ENCODE results near the gene PITHD1. TPM values are rescaled to one million over a fixed set of nuclear protein-coding genes. Genes with fewer than 3 reads are reported as not detected.

PITHD1 gene
- total RNA-seq, 3 donors from 2014 or later, result 46.9 to 62.8 (median 60.3) TPM

DNA sequence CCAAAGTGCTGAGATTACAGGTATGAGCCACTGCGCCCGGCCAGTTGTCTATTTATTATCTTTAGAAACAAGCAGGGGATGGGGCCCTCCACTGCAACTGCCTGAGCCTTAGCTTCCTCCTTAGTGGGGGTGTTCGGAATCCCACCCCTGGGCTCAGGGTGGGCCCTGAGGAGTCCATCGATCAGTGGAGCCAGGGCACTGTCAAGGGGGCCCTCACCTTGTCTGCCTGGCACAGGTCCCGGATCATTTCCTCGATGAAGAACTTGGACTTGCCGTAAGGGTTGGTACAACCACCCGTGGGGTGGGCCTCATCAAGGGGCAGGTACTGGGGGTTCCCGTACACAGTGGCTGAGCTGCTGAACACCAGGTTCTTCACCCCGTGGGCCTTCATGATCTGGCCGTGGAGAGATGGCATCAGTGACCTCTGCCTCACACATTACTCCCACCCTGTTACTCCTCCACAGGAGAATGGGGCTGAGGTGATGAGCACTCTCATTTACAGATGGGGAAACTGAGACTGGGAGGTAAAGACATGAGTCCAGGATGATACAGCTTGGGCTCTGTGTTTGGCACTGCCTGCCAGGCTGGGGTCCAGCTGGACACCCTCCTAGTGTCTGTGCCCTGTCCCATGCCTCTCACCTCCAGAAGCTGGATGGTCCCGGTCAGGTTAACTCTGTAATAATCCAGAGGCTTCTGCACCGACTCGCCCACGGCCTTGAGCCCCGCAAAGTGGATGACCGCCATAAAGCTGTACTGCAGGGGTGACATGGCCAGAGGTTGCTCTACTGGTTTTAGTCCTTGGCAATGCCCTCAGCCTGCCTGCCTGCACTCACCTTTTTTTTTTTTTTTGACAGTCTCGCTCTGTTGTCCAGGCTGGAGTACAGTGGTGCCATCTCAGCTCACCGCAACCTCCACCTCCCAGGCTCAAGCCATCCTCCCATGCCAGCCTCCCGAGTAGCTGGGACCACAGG, 19.5 kb downstream of the PITHD1 start:
- peak overlapping the region; percentile 2 to 92 for H3K27ac ChIP-seq
- TF ChIP-seq POLR2AphosphoS5 (IDR thresholded peaks at IDR 0.05) (no peak), POLR2A (IDR thresholded peaks at IDR 0.05) (no peak)
- TF ChIP-seq, protein P1, sequence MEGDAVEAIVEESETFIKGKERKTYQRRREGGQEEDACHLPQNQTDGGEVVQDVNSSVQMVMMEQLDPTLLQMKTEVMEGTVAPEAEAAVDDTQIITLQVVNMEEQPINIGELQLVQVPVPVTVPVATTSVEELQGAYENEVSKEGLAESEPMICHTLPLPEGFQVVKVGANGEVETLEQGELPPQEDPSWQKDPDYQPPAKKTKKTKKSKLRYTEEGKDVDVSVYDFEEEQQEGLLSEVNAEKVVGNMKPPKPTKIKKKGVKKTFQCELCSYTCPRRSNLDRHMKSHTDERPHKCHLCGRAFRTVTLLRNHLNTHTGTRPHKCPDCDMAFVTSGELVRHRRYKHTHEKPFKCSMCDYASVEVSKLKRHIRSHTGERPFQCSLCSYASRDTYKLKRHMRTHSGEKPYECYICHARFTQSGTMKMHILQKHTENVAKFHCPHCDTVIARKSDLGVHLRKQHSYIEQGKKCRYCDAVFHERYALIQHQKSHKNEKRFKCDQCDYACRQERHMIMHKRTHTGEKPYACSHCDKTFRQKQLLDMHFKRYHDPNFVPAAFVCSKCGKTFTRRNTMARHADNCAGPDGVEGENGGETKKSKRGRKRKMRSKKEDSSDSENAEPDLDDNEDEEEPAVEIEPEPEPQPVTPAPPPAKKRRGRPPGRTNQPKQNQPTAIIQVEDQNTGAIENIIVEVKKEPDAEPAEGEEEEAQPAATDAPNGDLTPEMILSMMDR (IDR thresholded peaks at IDR 0.05), result no peak
- peaks cover 6% of the 10 kb centered on the region in 2 donors for H3K4me1 ChIP-seq
- intact Hi-C loops (cut with DNase I; ENCODE audit: low total_unique reads), result no loop called here
- no peak for DNase-seq (ENCODE audit: low spot score in 2 of 2)
- no peaks in the 10 kb centered on the region for H3K9me3 ChIP-seq
- H3K36me3 ChIP-seq, result no peaks in the 10 kb centered on the region
- no peak overlapping the region for H3K4me3 ChIP-seq
- no peaks in the 10 kb centered on the region for H3K27me3 ChIP-seq

DNA sequence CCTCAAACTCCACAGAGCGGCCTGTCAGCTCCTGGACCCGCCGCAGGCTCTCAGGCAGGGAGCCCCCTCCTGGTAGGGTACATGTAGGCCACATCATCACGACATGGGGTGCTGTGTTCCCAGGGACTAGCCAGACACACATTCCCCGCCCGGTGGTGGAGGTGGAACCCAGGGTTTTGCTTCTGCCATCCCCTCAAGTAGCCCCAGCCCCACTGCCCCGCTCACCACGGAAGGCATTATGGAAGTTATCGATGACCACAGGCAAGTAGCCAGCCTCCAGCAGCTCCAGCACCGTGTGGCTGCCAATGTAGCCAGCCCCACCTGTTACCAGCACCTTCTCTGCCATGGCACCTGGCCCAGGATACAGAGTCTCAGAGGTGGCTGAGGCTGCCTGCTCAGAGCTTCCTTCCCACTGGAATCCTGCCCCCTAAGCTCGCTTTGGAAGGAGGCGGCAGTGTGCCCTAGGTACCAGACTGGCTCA, 20.5 kb downstream of the PITHD1 start:
- no peak for TF ChIP-seq POLR2A (IDR thresholded peaks at IDR 0.05)
- TF ChIP-seq, protein P1 (IDR thresholded peaks at IDR 0.05), result no peak
- TF ChIP-seq POLR2AphosphoS5 (IDR thresholded peaks at IDR 0.05), result no peak
- Histone ChIP-seq H3K4me1 (peaks cover 6% of the 10 kb centered on the region in 2 donors), H3K36me3 (no peaks in the 10 kb centered on the region), H3K9me3 (no peaks in the 10 kb centered on the region), H3K27ac (peak overlapping the region; percentile 92), H3K4me3 (peak overlapping the region in 1 of 3 donors; percentile 74), H3K27me3 (no peaks in the 10 kb centered on the region)
- intact Hi-C loops (cut with DNase I; ENCODE audit: low total_unique reads), result no loop called here
- no peak for DNase-seq (ENCODE audit: low spot score in 2 of 2)

DNA sequence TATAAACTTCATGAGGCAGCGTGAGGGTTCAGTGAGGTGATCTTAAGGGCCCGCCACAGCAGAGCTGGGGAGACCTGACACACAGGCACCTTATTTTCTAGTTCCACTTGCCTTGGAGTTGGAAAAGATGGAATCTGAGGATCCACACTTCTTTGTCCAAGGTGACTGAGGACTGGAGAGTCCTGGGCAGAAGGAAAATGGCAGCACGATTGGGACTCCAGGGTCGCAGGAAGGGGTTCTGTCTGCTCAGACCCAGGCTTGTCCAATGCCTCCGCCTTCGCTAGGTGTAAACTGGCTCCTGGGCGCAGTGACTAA, 21.0 kb downstream of the PITHD1 start:
- DNase-seq (ENCODE audit: low spot score in 2 of 2), result no peak
- TF ChIP-seq POLR2A (IDR thresholded peaks at IDR 0.05) (no peak), POLR2AphosphoS5 (IDR thresholded peaks at IDR 0.05) (no peak)
- TF ChIP-seq, protein P1 (IDR thresholded peaks at IDR 0.05), result no peak
- peak overlapping the region; percentile 92 for H3K27ac ChIP-seq
- no peaks in the 10 kb centered on the region for H3K36me3 ChIP-seq
- intact Hi-C loops (cut with DNase I; ENCODE audit: low total_unique reads), result no loop called here
- peak overlapping the region in 2 of 3 donors; percentile 74 to 79 for H3K4me3 ChIP-seq
- H3K27me3 ChIP-seq, result no peaks in the 10 kb centered on the region
- H3K9me3 ChIP-seq, result no peaks in the 10 kb centered on the region
- H3K4me1 ChIP-seq, result peaks cover 6% of the 10 kb centered on the region in 2 donors

DNA sequence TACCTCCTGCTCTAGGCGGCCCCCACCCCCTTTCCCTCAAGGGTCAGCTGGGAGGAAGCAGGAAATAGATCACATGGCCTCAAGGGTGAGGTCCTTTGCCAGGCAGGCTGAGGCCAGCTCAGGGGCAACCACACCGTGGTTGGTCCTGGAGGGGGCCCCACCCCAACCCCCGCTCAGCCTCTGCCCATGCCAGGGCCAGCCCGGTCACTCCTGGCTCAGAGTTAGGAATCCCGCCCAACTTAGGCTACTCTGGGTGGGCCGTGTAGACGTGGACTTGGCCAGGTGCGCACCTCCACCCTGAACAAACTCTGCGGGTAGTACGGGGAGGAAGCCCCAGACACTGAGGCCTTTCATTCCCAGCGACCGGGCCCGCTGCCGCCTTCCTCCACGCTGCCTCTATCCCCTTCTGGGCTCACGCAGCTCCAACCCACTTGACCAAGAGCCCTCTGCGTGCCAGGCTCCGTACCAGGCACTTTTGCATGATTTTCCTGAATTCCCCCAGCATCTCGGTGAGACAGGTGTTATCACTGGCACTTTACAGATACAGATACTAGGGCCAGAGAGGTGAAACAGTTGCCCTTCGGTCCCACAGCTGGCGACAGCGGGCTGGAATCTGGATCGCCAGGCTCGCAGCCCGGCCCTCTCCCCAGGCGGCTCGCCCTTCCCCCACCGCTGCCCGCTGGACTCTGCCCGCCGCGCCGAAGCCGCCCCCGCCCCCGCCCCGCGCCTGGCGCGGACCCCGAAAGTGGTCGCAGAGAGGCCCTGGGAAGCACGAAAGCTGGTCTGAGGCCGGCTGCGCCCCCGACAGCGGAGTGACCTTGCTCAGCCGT, 21.6 kb downstream of the PITHD1 start:
- peaks cover 6% of the 10 kb centered on the region in 2 donors for H3K4me1 ChIP-seq
- no peaks in the 10 kb centered on the region for H3K9me3 ChIP-seq
- peak overlapping the region; percentile 74 to 87 (median 79) for H3K4me3 ChIP-seq
- no peaks in the 10 kb centered on the region for H3K36me3 ChIP-seq
- intact Hi-C loops (cut with DNase I; ENCODE audit: low total_unique reads), result no loop called here
- TF ChIP-seq, protein P1 (IDR thresholded peaks at IDR 0.05), result no peak
- peak; percentile 41 to 74 (median 46) for TF ChIP-seq POLR2AphosphoS5 (IDR thresholded peaks at IDR 0.05)
- peak overlapping the region; percentile 92 for H3K27ac ChIP-seq
- DNase-seq (ENCODE audit: low spot score in 2 of 2), result peak; percentile 68 to 79
- H3K27me3 ChIP-seq, result no peaks in the 10 kb centered on the region

All from breast epithelium (tissue), 4 donors.